Kidney (tissue), 14 donors: ENCODE data around the gene KRTAP4-5. TPM values are rescaled to one million over a fixed set of nuclear protein-coding genes. Genes with fewer than 3 reads are reported as not detected.
"Not testable (repeated sequence)": the region's sequence is repeated elsewhere in the genome, so short reads cannot be mapped to it uniquely, and the experiment has no call there.

Experiments
- DNase-seq, 5 donors: peaks; one replicate each; pipeline ENCODE4 v3.0.0-alpha.2; 2013 to 2020
- FAIRE-seq: peaks from 2 replicates; lab custom pipeline; 2012; peaks lifted over from hg19 to GRCh38; lab: Jason Lieb, UNC
- H3K27ac ChIP-seq, 2 donors: one replicate each; pipeline ENCODE4 v1.7.0; 2013; ENCODE audit warnings: low read depth in 2 of 2, low read length in 2 of 2, inconsistent platforms in 1 of 2
- H3K27me3 ChIP-seq: one replicate; pipeline ENCODE4 v1.7.1; 2013; ENCODE audit warnings: low read length, inconsistent platforms; ENCODE audit not compliant: control insufficient read depth, insufficient read depth
- H3K36me3 ChIP-seq, 3 donors: one replicate each; pipeline versions ENCODE4 v1.7.0 to v1.7.1; 2013; ENCODE audit warnings: low read length in 3 of 3, control low read depth in 1 of 3, inconsistent platforms in 1 of 3; ENCODE audit not compliant: insufficient read depth in 3 of 3, control insufficient read depth in 2 of 3
- H3K4me1 ChIP-seq, 3 donors: one replicate each; pipeline versions ENCODE4 v1.7.0 to v1.7.1; 2013; ENCODE audit warnings: low read length in 3 of 3, inconsistent platforms in 1 of 3, low read depth in 1 of 3; ENCODE audit not compliant: control insufficient read depth in 2 of 3, insufficient read depth in 2 of 3
- H3K4me3 ChIP-seq, 3 donors: one replicate each; pipeline versions ENCODE4 v1.7.0 to v1.8.1; 2013; ENCODE audit warnings: low read length in 3 of 3, control low read depth in 1 of 3, inconsistent platforms in 1 of 3
- H3K9ac ChIP-seq, 3 donors: one replicate each; pipeline versions ENCODE4 v1.7.0 to v1.7.1; 2013; ENCODE audit warnings: low read length in 3 of 3, control low read depth in 1 of 3, inconsistent platforms in 1 of 3
- H3K9me3 ChIP-seq, 3 donors: one replicate each; pipeline versions ENCODE4 v1.7.0 to v1.7.1; 2013; ENCODE audit warnings: low read length in 3 of 3, control low read depth in 1 of 3, inconsistent platforms in 1 of 3; ENCODE audit not compliant: control insufficient read depth in 2 of 3, insufficient read depth in 1 of 3
- CTCF ChIP-seq: IDR thresholded peaks from 3 replicates; pipeline ENCODE4 v1.5.1; 2012; ENCODE audit warnings: mild to moderate bottlenecking, moderate library complexity, borderline replicate concordance; ENCODE audit not compliant: insufficient read depth; ENCODE audit errors: extremely low read depth
- intact Hi-C: fragments of 100-400 bp; cut with DNase I; formaldehyde crosslinking; loops from one replicate; pipeline ENCODE4 v1.11.1; 2022
- polyA plus RNA-seq: library from polyadenylated mRNA; stranded (reverse); fragments of 350-450 nt; fragmentation: Illumina TruSeq; extraction: RNeasy Lipid Tissue Mini Kit (QIAGEN cat#74804); gene quantifications from one replicate; pipeline ENCODE4 v1.2.3, GENCODE V29; 2014; ENCODE audit warnings: low read depth, low replicate concordance; ENCODE audit not compliant: insufficient read depth
- total RNA-seq: library from RNA; stranded (reverse); fragmentation: NEBNext Ultra II Directional; extraction: Animal tissue kit (Norgen Biotek cat#: 25700); gene quantifications from one replicate; pipeline ENCODE4 v1.2.1, GENCODE V29; 2021
- donor health status: control.
- donor health status: control.
- donor health status: control.
- donor health status: control.
- donor health status: control.
- donor health status: DM: yes; HTN: yes; CAD: no.
- donor health status: Normal renal cell carcinoma (clear cell type).

The KRTAP4-5 gene
- total and polyA plus RNA-seq, 2 donors from 2014 or later = not detected

- H3K27me3 ChIP-seq = no peaks in the 10 kb centered on the region
- DNase-seq = no peak
- no peak overlapping the region for H3K9ac ChIP-seq
- no peaks in the 10 kb centered on the region for H3K36me3 ChIP-seq
- intact Hi-C loops = no loop called here
- TF ChIP-seq CTCF = no peak
- H3K4me1 ChIP-seq = no peaks in the 10 kb centered on the region
- no peak for FAIRE-seq
- no peaks in the 10 kb centered on the region for H3K9me3 ChIP-seq
- H3K27ac ChIP-seq = no peak overlapping the region
- no peak overlapping the region for H3K4me3 ChIP-seq
Measured at GRCh38 chr17:41116297-41116696, 33.3 kb downstream of the KRTAP4-5 start.

- no peaks in the 10 kb centered on the region for H3K36me3 ChIP-seq
- H3K4me1 ChIP-seq = no peaks in the 10 kb centered on the region
- no peaks in the 10 kb centered on the region for H3K27me3 ChIP-seq
- no peak for TF ChIP-seq CTCF
- H3K27ac ChIP-seq = no peak overlapping the region
- no peak overlapping the region for H3K9ac ChIP-seq
- H3K9me3 ChIP-seq = no peaks in the 10 kb centered on the region
- H3K4me3 ChIP-seq = no peak overlapping the region
- intact Hi-C loops = no loop called here
- no peak for DNase-seq
- FAIRE-seq = no peak
Measured at GRCh38 chr17:41111151-41111885, 38.3 kb downstream of the KRTAP4-5 start.

GRCh38 chr17:41108728-41109386 is 40.8 kb downstream of the KRTAP4-5 start:
- H3K27ac ChIP-seq, H3K27me3 ChIP-seq, intact Hi-C loops, H3K9me3 ChIP-seq, H3K4me3 ChIP-seq, DNase-seq, H3K9ac ChIP-seq, H3K36me3 ChIP-seq, FAIRE-seq, H3K4me1 ChIP-seq: not testable (repeated sequence)

GRCh38 chr17:41107941-41108450 is 41.6 kb downstream of the KRTAP4-5 start:
- DNase-seq = no peak

GRCh38 chr17:41105347-41105746 is 44.3 kb downstream of the KRTAP4-5 start, which contains the start of gene KRTAP4-9:
Gene KRTAP4-9 (plus strand): TSS chr17:41105389. CDS start chr17:41105389, 0 bp downstream.
- H3K9ac ChIP-seq, H3K9me3 ChIP-seq, DNase-seq, intact Hi-C loops, H3K27ac ChIP-seq, H3K27me3 ChIP-seq, H3K4me3 ChIP-seq, FAIRE-seq, H3K4me1 ChIP-seq, H3K36me3 ChIP-seq: not testable (repeated sequence)

More at GRCh38 chr17:41107941-41108450, 41.6 kb downstream of the KRTAP4-5 start:
- no peak for TF ChIP-seq CTCF
- Histone ChIP-seq H3K36me3 (no peaks in the 10 kb centered on the region), H3K27me3 (no peaks in the 10 kb centered on the region), H3K9ac (no peak overlapping the region), H3K4me1 (no peaks in the 10 kb centered on the region), H3K4me3 (no peak overlapping the region), H3K9me3 (no peaks in the 10 kb centered on the region), H3K27ac (no peak overlapping the region)
- intact Hi-C loops = no loop called here
- FAIRE-seq = no peak
